IMR-90 (cell line): Measurements from ENCODE around the gene PILRA.
"Not testable (repeated sequence)": the region's sequence is repeated elsewhere in the genome, so short reads cannot be mapped to it uniquely, and the experiment has no call there.

ENCODE experiments used
- BHLHE40 ChIP-seq: fragments of 150-350 bp; IDR thresholded peaks from 2 replicates; pipeline ENCODE4 v1.6.1; 2016; ENCODE audit warnings: mild to moderate bottlenecking, low read depth, low read length
- CEBPB ChIP-seq: IDR thresholded peaks from 2 replicates; pipeline ENCODE4 v1.6.1; 2012; ENCODE audit warnings: low read depth, low read length, improper control_type of control experiment
- FOS ChIP-seq: fragments of 150-350 bp; IDR thresholded peaks from 2 replicates; pipeline ENCODE4 v1.6.1; 2016; ENCODE audit warnings: low read depth, low read length
- MAFK ChIP-seq: IDR thresholded peaks from 2 replicates; pipeline ENCODE4 v1.6.1; 2012; ENCODE audit warnings: low read depth, low read length, improper control_type of control experiment
- MAZ ChIP-seq: IDR thresholded peaks from 2 replicates; pipeline ENCODE4 v1.6.1; 2012; ENCODE audit warnings: low read depth, mild to moderate bottlenecking, low read length, improper control_type of control experiment, moderate library complexity, borderline replicate concordance
- MXI1 ChIP-seq: IDR thresholded peaks from 2 replicates; pipeline ENCODE4 v1.6.1; 2012; ENCODE audit warnings: low read depth, mild to moderate bottlenecking, low read length, moderate library complexity, borderline replicate concordance
- POLR2A ChIP-seq: IDR thresholded peaks from 2 replicates; pipeline ENCODE4 v1.6.1; 2012; ENCODE audit warnings: mild to moderate bottlenecking, low read depth, low read length
- RCOR1 ChIP-seq: IDR thresholded peaks from 2 replicates; pipeline ENCODE4 v1.6.1; 2012; ENCODE audit warnings: mild to moderate bottlenecking, low read length, improper control_type of control experiment; ENCODE audit not compliant: insufficient replicate concordance
- RFX5 ChIP-seq: IDR thresholded peaks from 2 replicates; pipeline ENCODE4 v1.8.0; 2012; ENCODE audit warnings: low read depth, mild to moderate bottlenecking, low read length, moderate library complexity
- TF ChIP-seq, protein P1 (sequence below): conservative IDR thresholded peaks from 2 replicates; pipeline ENCODE4 v1.5.1; 2012; ENCODE audit warnings: mild to moderate bottlenecking, low read depth, low read length, improper control_type of control experiment
- TF ChIP-seq, protein P2 (sequence below): fragments of 150-350 bp; IDR thresholded peaks from 2 replicates; pipeline ENCODE4 v1.6.1; 2016; ENCODE audit warnings: low read depth, mild to moderate bottlenecking, low read length, moderate library complexity, borderline replicate concordance
- TF ChIP-seq, protein P3 (sequence below): fragments of 150-350 bp; IDR thresholded peaks from 2 replicates; pipeline ENCODE4 v1.6.1; 2017; ENCODE audit warnings: mild to moderate bottlenecking, antibody characterized with exemption, low read length, low read depth

DNA sequence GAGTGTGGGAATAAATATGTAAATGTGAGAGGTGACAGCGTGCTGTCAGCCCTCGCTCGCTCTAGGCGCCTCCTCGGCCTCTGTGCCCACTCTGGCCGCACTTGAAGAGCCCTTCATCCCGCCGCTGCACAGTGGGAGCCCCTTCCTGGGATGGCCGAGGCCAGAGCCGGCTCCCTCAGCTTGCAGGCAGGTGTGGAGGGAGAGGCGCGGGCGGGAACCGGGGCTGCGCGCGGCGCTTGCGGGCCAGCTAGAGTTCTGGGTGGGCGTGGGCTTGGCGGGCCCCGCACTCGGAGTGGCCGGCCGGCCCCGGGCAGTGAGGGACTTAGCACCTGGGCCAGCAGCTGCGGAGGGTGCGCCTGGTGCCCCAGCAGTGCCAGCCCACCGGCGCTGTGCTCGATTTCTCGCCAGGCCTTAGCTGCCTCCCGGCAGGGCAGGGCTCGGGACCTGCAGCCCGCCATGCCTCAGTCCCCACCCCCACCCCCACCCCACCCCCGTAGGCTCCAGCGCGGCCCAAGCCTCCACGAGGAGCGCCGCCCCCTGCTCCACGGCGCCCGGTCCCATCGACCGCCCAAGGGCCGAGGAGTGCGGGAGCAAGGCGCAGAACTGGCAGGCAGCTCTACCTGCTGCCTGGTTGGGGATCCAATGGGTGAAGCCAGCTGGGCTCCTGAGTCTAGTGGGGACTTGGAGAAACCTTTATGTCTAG lies 8.4 kb downstream of the PILRA start:
- TF ChIP-seq, protein P1, sequence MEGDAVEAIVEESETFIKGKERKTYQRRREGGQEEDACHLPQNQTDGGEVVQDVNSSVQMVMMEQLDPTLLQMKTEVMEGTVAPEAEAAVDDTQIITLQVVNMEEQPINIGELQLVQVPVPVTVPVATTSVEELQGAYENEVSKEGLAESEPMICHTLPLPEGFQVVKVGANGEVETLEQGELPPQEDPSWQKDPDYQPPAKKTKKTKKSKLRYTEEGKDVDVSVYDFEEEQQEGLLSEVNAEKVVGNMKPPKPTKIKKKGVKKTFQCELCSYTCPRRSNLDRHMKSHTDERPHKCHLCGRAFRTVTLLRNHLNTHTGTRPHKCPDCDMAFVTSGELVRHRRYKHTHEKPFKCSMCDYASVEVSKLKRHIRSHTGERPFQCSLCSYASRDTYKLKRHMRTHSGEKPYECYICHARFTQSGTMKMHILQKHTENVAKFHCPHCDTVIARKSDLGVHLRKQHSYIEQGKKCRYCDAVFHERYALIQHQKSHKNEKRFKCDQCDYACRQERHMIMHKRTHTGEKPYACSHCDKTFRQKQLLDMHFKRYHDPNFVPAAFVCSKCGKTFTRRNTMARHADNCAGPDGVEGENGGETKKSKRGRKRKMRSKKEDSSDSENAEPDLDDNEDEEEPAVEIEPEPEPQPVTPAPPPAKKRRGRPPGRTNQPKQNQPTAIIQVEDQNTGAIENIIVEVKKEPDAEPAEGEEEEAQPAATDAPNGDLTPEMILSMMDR = not testable (repeated sequence)
- TF ChIP-seq, protein P2, sequence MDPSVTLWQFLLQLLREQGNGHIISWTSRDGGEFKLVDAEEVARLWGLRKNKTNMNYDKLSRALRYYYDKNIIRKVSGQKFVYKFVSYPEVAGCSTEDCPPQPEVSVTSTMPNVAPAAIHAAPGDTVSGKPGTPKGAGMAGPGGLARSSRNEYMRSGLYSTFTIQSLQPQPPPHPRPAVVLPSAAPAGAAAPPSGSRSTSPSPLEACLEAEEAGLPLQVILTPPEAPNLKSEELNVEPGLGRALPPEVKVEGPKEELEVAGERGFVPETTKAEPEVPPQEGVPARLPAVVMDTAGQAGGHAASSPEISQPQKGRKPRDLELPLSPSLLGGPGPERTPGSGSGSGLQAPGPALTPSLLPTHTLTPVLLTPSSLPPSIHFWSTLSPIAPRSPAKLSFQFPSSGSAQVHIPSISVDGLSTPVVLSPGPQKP = not testable (repeated sequence)
- not testable (repeated sequence) for TF ChIP-seq POLR2A, CEBPB, MXI1, MAFK, RCOR1, MAZ, RFX5, FOS, BHLHE40
- TF ChIP-seq, protein P3, sequence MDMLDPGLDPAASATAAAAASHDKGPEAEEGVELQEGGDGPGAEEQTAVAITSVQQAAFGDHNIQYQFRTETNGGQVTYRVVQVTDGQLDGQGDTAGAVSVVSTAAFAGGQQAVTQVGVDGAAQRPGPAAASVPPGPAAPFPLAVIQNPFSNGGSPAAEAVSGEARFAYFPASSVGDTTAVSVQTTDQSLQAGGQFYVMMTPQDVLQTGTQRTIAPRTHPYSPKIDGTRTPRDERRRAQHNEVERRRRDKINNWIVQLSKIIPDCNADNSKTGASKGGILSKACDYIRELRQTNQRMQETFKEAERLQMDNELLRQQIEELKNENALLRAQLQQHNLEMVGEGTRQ = not testable (repeated sequence)
